ENCODE measurements around the gene SLC6A11. TPM values are rescaled to one million over a fixed set of nuclear protein-coding genes. Genes with fewer than 3 reads are reported as not detected.

Gene SLC6A11
- total and polyA plus RNA-seq, 2 donors (not counting 1 experiment from before 2014, with no cell fraction given), result not detected

DNA sequence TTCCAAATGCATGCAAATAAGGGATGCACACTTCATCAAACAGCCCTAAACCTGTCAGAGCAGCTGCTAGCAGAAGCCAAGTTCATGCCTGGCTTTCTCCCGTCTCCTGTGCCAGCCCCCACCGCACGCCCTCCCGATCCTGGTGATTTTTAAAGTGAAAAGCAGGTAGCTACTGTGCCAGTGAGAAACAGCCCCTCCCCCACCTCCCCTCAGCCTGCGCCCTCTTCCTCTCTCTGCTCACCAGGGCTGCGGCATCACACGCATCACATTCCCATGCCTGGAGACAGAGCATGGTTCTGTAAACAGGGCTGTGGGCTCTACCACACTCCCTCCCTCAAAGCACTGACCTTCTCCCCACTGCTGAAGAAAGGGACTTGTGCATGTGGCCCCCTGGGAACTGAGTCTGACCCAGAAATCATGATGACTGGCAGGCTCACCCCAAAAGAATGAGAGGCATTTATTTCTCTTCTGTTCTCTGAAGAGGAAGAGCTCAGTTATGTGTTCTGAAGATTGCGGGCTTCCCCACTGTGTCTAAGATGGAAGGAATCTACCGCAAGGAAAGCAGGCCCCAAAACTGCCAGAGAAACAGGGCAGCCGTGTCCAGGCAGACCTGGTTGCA is 162.0 kb downstream of the SLC6A11 start:
- Histone ChIP-seq H3K27me3 (replicated peaks in 1 of 4; ENCODE audit: control extremely low read depth in 1 of 4, control insufficient read depth in 3 of 4, insufficient read depth in 4 of 4, low read length in 3 of 4) (peaks cover 0 to 11% (median 0%) of the 10 kb centered on the region in 4 experiments), H3K9ac (ENCODE audit: low read length) (no peak overlapping the region), H3K36me3 (replicated peaks in 1 of 2; ENCODE audit: control extremely low read depth in 1 of 2, control insufficient read depth in 1 of 2, extremely low read depth in 1 of 2, insufficient read depth in 2 of 2, low read length in 1 of 2) (no peaks in the 10 kb centered on the region), H3K9me3 (ENCODE audit: control extremely low read depth in 1 of 3, control insufficient read depth in 2 of 3, insufficient read depth in 1 of 3, low read length in 2 of 3) (peaks cover 0 to 8% (median 0%) of the 10 kb centered on the region in 3 donors), H4K20me1 (ENCODE audit: control insufficient read depth, insufficient read depth, low read length, poor library complexity, severe bottlenecking) (no peaks in the 10 kb centered on the region), H3K4me1 (ENCODE audit: control insufficient read depth in 2 of 2, insufficient read depth in 2 of 2, low read length in 2 of 2) (no peaks in the 10 kb centered on the region), H3K4me3 (ENCODE audit: control extremely low read depth in 1 of 5, extremely low read depth in 1 of 5, insufficient read depth in 1 of 5, low read depth in 2 of 5, low read length in 4 of 5) (no peak overlapping the region), H3K27ac (ENCODE audit: low read length in 2 of 2) (no peak overlapping the region), H3K4me2 (replicated peaks; ENCODE audit: low read depth, low read length, poor library complexity, severe bottlenecking) (no peak overlapping the region), H2AFZ (ENCODE audit: insufficient read depth, low read depth, low read length, poor library complexity, severe bottlenecking) (no peak overlapping the region), H3K79me2 (ENCODE audit: control insufficient read depth, insufficient read depth, low read length) (no peaks in the 10 kb centered on the region)
- H3K9me3 Mint-ChIP-seq (ENCODE audit: insufficient read depth), result no peaks in the 10 kb centered on the region
- intact Hi-C loops (cut with micrococcal nuclease), result no loop called here
- ATAC-seq (ENCODE audit: low read depth) (no peak), DNase-seq (no peak)
- no peak overlapping the region for H3K27ac Mint-ChIP-seq
- no peaks in the 10 kb centered on the region for H3K4me1 Mint-ChIP-seq
- ChIA-PET POLR2A (no interaction called here), CTCF (interaction anchor here (0.7 kb wide), 1 partner anchor 19 kb away, joined by 3 read pairs; no protein-coding TSS in a partner anchor)
- no peak for TF ChIP-seq EZH2 (IDR thresholded peaks at IDR 0.05; ENCODE audit: borderline replicate concordance, insufficient read depth, low read depth, low read length, poor library complexity, severe bottlenecking)
- TF ChIP-seq, protein P1, sequence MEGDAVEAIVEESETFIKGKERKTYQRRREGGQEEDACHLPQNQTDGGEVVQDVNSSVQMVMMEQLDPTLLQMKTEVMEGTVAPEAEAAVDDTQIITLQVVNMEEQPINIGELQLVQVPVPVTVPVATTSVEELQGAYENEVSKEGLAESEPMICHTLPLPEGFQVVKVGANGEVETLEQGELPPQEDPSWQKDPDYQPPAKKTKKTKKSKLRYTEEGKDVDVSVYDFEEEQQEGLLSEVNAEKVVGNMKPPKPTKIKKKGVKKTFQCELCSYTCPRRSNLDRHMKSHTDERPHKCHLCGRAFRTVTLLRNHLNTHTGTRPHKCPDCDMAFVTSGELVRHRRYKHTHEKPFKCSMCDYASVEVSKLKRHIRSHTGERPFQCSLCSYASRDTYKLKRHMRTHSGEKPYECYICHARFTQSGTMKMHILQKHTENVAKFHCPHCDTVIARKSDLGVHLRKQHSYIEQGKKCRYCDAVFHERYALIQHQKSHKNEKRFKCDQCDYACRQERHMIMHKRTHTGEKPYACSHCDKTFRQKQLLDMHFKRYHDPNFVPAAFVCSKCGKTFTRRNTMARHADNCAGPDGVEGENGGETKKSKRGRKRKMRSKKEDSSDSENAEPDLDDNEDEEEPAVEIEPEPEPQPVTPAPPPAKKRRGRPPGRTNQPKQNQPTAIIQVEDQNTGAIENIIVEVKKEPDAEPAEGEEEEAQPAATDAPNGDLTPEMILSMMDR (IDR thresholded peaks at IDR 0.05), result no peak
- H3K4me3 Mint-ChIP-seq, result no peak overlapping the region
- WGBS (ENCODE audit: insufficient coverage), result 51% methylated on average over 9 of the region's 10 CpGs
- H3K27me3 Mint-ChIP-seq, result peaks cover 33% of the 10 kb centered on the region

DNA sequence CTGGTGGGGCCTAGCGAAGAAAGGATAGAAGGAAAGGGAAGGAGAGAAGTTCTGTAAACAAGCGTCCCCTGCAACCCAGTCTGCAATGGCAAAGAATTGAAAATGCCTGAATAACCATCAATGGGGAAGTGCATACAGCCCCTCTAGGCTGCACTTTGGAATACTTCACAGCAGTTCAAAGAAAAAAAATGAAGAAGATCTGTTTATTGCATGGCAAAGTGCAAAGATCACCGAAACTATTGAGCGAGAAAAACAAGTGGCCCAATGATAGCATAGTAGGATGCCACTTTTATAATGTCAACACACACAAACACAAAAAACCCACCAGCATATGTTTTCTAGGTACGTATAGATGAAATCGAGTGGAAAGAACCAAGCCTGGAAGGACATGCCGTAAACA is 162.9 kb downstream of the SLC6A11 start:
- ChIA-PET CTCF (interaction anchor here (0.7 kb wide), 1 partner anchor 18 kb away, joined by 3 read pairs; no protein-coding TSS in a partner anchor), POLR2A (no interaction called here)
- Histone ChIP-seq H3K27ac (ENCODE audit: low read length in 2 of 2) (no peak overlapping the region), H3K79me2 (ENCODE audit: control insufficient read depth, insufficient read depth, low read length) (no peaks in the 10 kb centered on the region), H3K4me2 (replicated peaks; ENCODE audit: low read depth, low read length, poor library complexity, severe bottlenecking) (no peak overlapping the region), H2AFZ (ENCODE audit: insufficient read depth, low read depth, low read length, poor library complexity, severe bottlenecking) (no peak overlapping the region), H3K9me3 (ENCODE audit: control extremely low read depth in 1 of 3, control insufficient read depth in 2 of 3, insufficient read depth in 1 of 3, low read length in 2 of 3) (peaks cover 0 to 8% (median 0%) of the 10 kb centered on the region in 3 donors), H3K36me3 (replicated peaks in 1 of 2; ENCODE audit: control extremely low read depth in 1 of 2, control insufficient read depth in 1 of 2, extremely low read depth in 1 of 2, insufficient read depth in 2 of 2, low read length in 1 of 2) (no peaks in the 10 kb centered on the region), H3K4me1 (ENCODE audit: control insufficient read depth in 2 of 2, insufficient read depth in 2 of 2, low read length in 2 of 2) (no peaks in the 10 kb centered on the region), H3K9ac (ENCODE audit: low read length) (no peak overlapping the region), H3K4me3 (ENCODE audit: control extremely low read depth in 1 of 5, extremely low read depth in 1 of 5, insufficient read depth in 1 of 5, low read depth in 2 of 5, low read length in 4 of 5) (no peak overlapping the region), H4K20me1 (ENCODE audit: control insufficient read depth, insufficient read depth, low read length, poor library complexity, severe bottlenecking) (no peaks in the 10 kb centered on the region), H3K27me3 (replicated peaks in 1 of 4; ENCODE audit: control extremely low read depth in 1 of 4, control insufficient read depth in 3 of 4, insufficient read depth in 4 of 4, low read length in 3 of 4) (peaks cover 0 to 11% (median 0%) of the 10 kb centered on the region in 4 experiments)
- Mint-ChIP-seq H3K27ac (no peak overlapping the region), H3K9me3 (ENCODE audit: insufficient read depth) (no peaks in the 10 kb centered on the region), H3K27me3 (peaks cover 35% of the 10 kb centered on the region), H3K4me3 (no peak overlapping the region), H3K4me1 (no peaks in the 10 kb centered on the region)
- ATAC-seq (ENCODE audit: low read depth), result no peak
- TF ChIP-seq, protein P1 (IDR thresholded peaks at IDR 0.05), result no peak
- TF ChIP-seq EZH2 (IDR thresholded peaks at IDR 0.05; ENCODE audit: borderline replicate concordance, insufficient read depth, low read depth, low read length, poor library complexity, severe bottlenecking), result no peak
- WGBS (ENCODE audit: insufficient coverage), result 95% methylated on average over 4 of the region's 7 CpGs
- intact Hi-C loops (cut with micrococcal nuclease), result no loop called here
- no peak for DNase-seq

All from B cell (primary cell).